Astrocyte (in vitro differentiated cells and primary cell): ENCODE measurements around the gene SPTBN5. TPM values are rescaled to one million over a fixed set of nuclear protein-coding genes. Genes with fewer than 3 reads are reported as not detected.
A peak's percentile ranks its signal among the peaks of the same experiment; 100 is the strongest.

Source experiments
- DNase-seq: peaks from one replicate; pipeline ENCODE4 v3.0.0-alpha.2; 2010; ENCODE audit warnings: low read depth
- FAIRE-seq: peaks from 2 replicates; lab custom pipeline; 2011; peaks lifted over from hg19 to GRCh38; lab: Jason Lieb, UNC
- H2AFZ ChIP-seq: 2 replicates; pipeline ENCODE4 v1.6.0; 2012; ENCODE audit warnings: low read depth, low read length, inconsistent platforms
- H3K27ac ChIP-seq: 2 replicates; pipeline ENCODE4 v1.5.1; 2011; ENCODE audit warnings: low read depth, low read length, inconsistent platforms
- H3K27me3 ChIP-seq: 2 replicates; pipeline ENCODE4 v1.6.0; 2011; ENCODE audit warnings: low read length, inconsistent platforms; ENCODE audit not compliant: insufficient read depth
- H3K36me3 ChIP-seq: 2 replicates; pipeline ENCODE4 v1.5.1; 2011; ENCODE audit warnings: low read length, inconsistent platforms; ENCODE audit not compliant: insufficient read depth
- H3K4me1 ChIP-seq: 2 replicates; pipeline ENCODE4 v1.5.1; 2011; ENCODE audit warnings: low read length, inconsistent platforms; ENCODE audit not compliant: insufficient read depth
- H3K4me2 ChIP-seq: 2 replicates; pipeline ENCODE4 v1.6.0; 2012; ENCODE audit warnings: low read length, inconsistent platforms
- H3K4me3 ChIP-seq: 2 replicates; pipeline ENCODE4 v1.5.1; 2011; ENCODE audit warnings: low read depth, mild to moderate bottlenecking, low read length, inconsistent platforms; ENCODE audit not compliant: insufficient read depth
- H3K79me2 ChIP-seq: 2 replicates; pipeline ENCODE4 v1.6.0; 2012; ENCODE audit warnings: mild to moderate bottlenecking, low read length, inconsistent platforms; ENCODE audit not compliant: insufficient read depth
- H3K9ac ChIP-seq: 2 replicates; pipeline ENCODE4 v1.6.0; 2012; ENCODE audit warnings: mild to moderate bottlenecking, low read length, inconsistent platforms
- H3K9me3 ChIP-seq: 2 replicates; pipeline ENCODE4 v1.5.1; 2012; ENCODE audit warnings: low read depth, mild to moderate bottlenecking, low read length, inconsistent platforms; ENCODE audit not compliant: insufficient read depth
- H4K20me1 ChIP-seq: 2 replicates; pipeline ENCODE4 v1.6.0; 2012; ENCODE audit warnings: low read length, inconsistent platforms; ENCODE audit not compliant: insufficient read depth
- H3K27ac Mint-ChIP-seq: one replicate; pipeline ENCODE4 v1.8.0; 2021; ENCODE audit warnings: mild to moderate bottlenecking, mixed read lengths; ENCODE audit not compliant: unreplicated experiment
- H3K27me3 Mint-ChIP-seq: one replicate; pipeline ENCODE4 v1.8.0; 2021; ENCODE audit warnings: low read depth, mixed read lengths; ENCODE audit not compliant: unreplicated experiment
- H3K36me3 Mint-ChIP-seq: one replicate; pipeline ENCODE4 v1.8.0; 2021; ENCODE audit warnings: low read depth, mixed read lengths; ENCODE audit not compliant: unreplicated experiment
- H3K4me1 Mint-ChIP-seq: one replicate; pipeline ENCODE4 v1.8.0; 2021; ENCODE audit warnings: low read depth, mixed read lengths; ENCODE audit not compliant: unreplicated experiment
- H3K4me3 Mint-ChIP-seq: one replicate; pipeline ENCODE4 v1.8.0; 2021; ENCODE audit warnings: mild to moderate bottlenecking, moderate library complexity, mixed read lengths; ENCODE audit not compliant: unreplicated experiment
- H3K9me3 Mint-ChIP-seq: one replicate; pipeline ENCODE4 v1.8.0; 2021; ENCODE audit warnings: mild to moderate bottlenecking, mixed read lengths; ENCODE audit not compliant: unreplicated experiment
- EZH2 ChIP-seq: IDR thresholded peaks from 2 replicates; pipeline ENCODE4 v1.6.1; 2012; ENCODE audit warnings: mild to moderate bottlenecking, low read length, inconsistent platforms; ENCODE audit not compliant: insufficient read depth
- total RNA-seq: library from RNA; stranded (reverse); gene quantifications from 2 replicates; pipeline ENCODE4 v1.2.1, GENCODE V29; 2021
- TF ChIP-seq, protein P1 (sequence below): IDR thresholded peaks from 2 replicates; pipeline ENCODE4 v1.5.1; 2011; ENCODE audit warnings: low read depth, mild to moderate bottlenecking, inconsistent platforms, low read length, moderate library complexity; ENCODE audit not compliant: insufficient read depth

SPTBN5 gene
- total RNA-seq, 1 donor from 2014 or later: 5.3 TPM

DNA sequence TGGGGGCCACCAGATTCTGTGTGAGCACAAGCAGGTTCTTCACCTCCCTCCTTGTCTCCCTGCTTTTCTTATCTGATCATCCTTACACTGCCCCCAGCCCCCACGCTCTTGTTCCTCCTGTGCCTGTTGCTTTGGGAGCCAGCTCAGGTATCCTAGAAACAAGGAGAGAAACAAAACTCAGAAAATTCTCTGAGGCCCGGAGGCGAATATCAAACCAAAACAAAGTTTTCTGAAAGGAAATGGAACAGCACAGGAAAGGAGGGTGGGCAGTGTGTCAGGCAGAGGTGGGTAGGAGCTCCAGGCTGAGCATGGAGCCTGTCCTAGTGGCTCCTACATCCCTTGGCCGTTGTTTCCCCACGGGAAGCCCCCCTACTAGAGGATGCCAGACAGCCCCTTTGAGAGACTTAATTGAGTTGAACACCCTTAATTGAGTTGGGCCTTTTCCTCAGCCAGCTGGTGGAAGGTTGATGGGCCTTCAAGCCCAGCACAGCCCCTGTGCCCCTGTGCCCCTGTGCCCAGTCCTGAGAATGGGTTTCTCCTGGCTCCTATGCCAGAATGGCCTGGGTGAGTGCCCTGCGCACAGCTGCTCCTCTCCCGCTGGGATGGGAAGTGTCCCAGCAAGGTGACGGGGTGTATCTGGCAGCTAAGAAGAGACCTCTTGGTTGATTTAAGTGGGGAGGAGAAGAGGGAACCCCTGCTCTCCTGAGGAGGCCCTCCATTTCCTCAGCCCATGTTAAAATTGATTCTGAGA, 88.8 kb downstream of the SPTBN5 start:
- no peak overlapping the region for H3K27ac Mint-ChIP-seq
- Histone ChIP-seq H3K9me3 (no peaks in the 10 kb centered on the region), H3K27ac (no peak overlapping the region), H2AFZ (no peak overlapping the region), H3K9ac (no peak overlapping the region), H3K4me1 (peaks cover 15% of the 10 kb centered on the region), H3K27me3 (no peaks in the 10 kb centered on the region), H3K4me3 (no peak overlapping the region), H3K36me3 (no peaks in the 10 kb centered on the region), H3K79me2 (peaks cover 23% of the 10 kb centered on the region), H4K20me1 (peaks cover 39% of the 10 kb centered on the region), H3K4me2 (no peak overlapping the region)
- H3K36me3 Mint-ChIP-seq: peaks cover 12% of the 10 kb centered on the region
- no peaks in the 10 kb centered on the region for H3K27me3 Mint-ChIP-seq
- no peak for FAIRE-seq
- H3K9me3 Mint-ChIP-seq: no peaks in the 10 kb centered on the region
- no peak for DNase-seq
- H3K4me3 Mint-ChIP-seq: no peak overlapping the region
- no peak for TF ChIP-seq EZH2
- TF ChIP-seq, protein P1, sequence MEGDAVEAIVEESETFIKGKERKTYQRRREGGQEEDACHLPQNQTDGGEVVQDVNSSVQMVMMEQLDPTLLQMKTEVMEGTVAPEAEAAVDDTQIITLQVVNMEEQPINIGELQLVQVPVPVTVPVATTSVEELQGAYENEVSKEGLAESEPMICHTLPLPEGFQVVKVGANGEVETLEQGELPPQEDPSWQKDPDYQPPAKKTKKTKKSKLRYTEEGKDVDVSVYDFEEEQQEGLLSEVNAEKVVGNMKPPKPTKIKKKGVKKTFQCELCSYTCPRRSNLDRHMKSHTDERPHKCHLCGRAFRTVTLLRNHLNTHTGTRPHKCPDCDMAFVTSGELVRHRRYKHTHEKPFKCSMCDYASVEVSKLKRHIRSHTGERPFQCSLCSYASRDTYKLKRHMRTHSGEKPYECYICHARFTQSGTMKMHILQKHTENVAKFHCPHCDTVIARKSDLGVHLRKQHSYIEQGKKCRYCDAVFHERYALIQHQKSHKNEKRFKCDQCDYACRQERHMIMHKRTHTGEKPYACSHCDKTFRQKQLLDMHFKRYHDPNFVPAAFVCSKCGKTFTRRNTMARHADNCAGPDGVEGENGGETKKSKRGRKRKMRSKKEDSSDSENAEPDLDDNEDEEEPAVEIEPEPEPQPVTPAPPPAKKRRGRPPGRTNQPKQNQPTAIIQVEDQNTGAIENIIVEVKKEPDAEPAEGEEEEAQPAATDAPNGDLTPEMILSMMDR: no peak
- H3K4me1 Mint-ChIP-seq: peaks cover 4% of the 10 kb centered on the region

DNA sequence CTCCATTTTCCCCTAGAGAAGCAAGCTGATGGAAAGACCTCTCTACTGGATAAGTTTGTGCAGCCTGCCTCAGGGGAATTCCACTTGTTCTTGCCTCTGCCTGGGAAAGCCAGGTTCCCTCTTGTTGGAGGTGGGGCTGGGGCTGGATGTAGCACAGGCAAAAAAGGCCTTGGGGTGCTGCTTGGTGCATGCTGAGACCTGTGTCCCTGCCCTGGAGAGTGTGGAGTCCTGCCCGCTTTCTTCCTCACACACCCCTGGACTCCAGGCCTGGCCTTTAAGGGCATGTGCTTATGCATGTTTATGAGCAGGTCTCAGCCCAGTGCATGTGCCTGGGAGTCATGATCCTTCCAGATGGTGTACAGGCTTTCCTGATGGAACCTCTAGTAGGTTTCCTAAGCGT, 89.5 kb downstream of the SPTBN5 start:
- no peak for TF ChIP-seq EZH2
- TF ChIP-seq, protein P1: no peak
- Mint-ChIP-seq H3K4me1 (peaks cover 10% of the 10 kb centered on the region), H3K36me3 (peaks cover 12% of the 10 kb centered on the region), H3K4me3 (no peak overlapping the region), H3K27me3 (no peaks in the 10 kb centered on the region), H3K27ac (peak overlapping the region; percentile 47), H3K9me3 (no peaks in the 10 kb centered on the region)
- FAIRE-seq (no peak), DNase-seq (no peak)
- Histone ChIP-seq H3K9me3 (no peaks in the 10 kb centered on the region), H3K79me2 (peaks cover 23% of the 10 kb centered on the region), H3K27me3 (no peaks in the 10 kb centered on the region), H3K4me1 (peaks cover 14% of the 10 kb centered on the region), H3K9ac (no peak overlapping the region), H3K4me2 (no peak overlapping the region), H3K36me3 (peaks cover 4% of the 10 kb centered on the region), H4K20me1 (peaks cover 37% of the 10 kb centered on the region), H2AFZ (no peak overlapping the region), H3K4me3 (no peak overlapping the region), H3K27ac (no peak overlapping the region)

DNA sequence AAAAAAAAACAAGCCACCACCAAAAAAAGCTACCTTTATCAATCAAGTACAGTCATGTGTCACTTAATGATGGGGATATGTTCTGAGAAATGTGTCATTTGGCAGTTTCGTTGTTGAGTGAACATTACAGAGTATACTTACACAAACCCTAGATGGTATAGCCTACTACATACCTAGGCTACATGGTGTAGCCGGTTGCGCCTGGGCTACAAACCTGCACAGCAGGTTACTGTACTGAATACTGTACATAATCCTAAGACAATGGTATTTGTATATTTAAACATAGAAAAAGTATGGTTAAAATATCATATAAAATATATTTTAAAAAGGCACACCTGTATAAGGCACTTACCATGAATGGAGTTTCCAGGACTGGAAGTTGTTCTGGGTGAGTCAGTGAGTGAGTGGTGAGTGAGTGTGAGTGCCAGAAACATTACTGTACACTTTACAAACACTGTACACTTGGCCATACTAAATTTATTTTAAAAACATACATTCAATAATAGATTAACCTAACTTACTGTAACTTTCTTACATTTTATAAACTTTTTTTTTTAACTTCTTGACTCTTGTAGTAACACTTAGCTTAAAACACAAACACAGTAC, 91.9 kb downstream of the SPTBN5 start:
- H4K20me1 ChIP-seq: peaks cover 40% of the 10 kb centered on the region
- Mint-ChIP-seq H3K4me1 (peaks cover 24% of the 10 kb centered on the region), H3K27ac (no peak overlapping the region), H3K4me3 (no peak overlapping the region), H3K36me3 (peaks cover 16% of the 10 kb centered on the region), H3K9me3 (no peaks in the 10 kb centered on the region), H3K27me3 (no peaks in the 10 kb centered on the region)
- no peak for TF ChIP-seq EZH2
- TF ChIP-seq, protein P1: no peak
- peak overlapping the region; percentile 20 for H3K4me2 ChIP-seq
- no peak overlapping the region for H3K9ac ChIP-seq
- H2AFZ ChIP-seq: no peak overlapping the region
- no peaks in the 10 kb centered on the region for H3K27me3 ChIP-seq
- peaks cover 4% of the 10 kb centered on the region for H3K36me3 ChIP-seq
- no peaks in the 10 kb centered on the region for H3K9me3 ChIP-seq
- peaks cover 30% of the 10 kb centered on the region for H3K79me2 ChIP-seq
- peak overlapping the region; percentile 13 for H3K27ac ChIP-seq
- DNase-seq (peak; percentile 64), FAIRE-seq (no peak)
- H3K4me3 ChIP-seq: no peak overlapping the region
- H3K4me1 ChIP-seq: peaks cover 15% of the 10 kb centered on the region
